ENCODE results near the gene PLK2.

PLK2 gene

GRCh38 chr5:58405175-58405574 lies 54.7 kb downstream of the PLK2 start (continued):
- TF ChIP-seq ZNF148 (tag by site-specific recombination; IDR thresholded peaks at IDR 0.05; ENCODE audit: borderline replicate concordance) = no peak
- no peak for TF ChIP-seq ZSCAN5A (tag by site-specific recombination; IDR thresholded peaks at IDR 0.05)
- TF ChIP-seq ZNF843 (tag by site-specific recombination; IDR thresholded peaks at IDR 0.05) = no peak
- TF ChIP-seq PBX3 (CRISPR knock-in tag; IDR thresholded peaks at IDR 0.05) = no peak
- no peak for TF ChIP-seq KLF17 (tag by site-specific recombination; IDR thresholded peaks at IDR 0.05)
- TF ChIP-seq ZNF18 (tag by site-specific recombination; IDR thresholded peaks at IDR 0.05) = no peak
- TF ChIP-seq ZNF549 (tag by site-specific recombination; IDR thresholded peaks at IDR 0.05) = no peak
- no peak for TF ChIP-seq GLIS1 (tag by site-specific recombination; IDR thresholded peaks at IDR 0.05)
- no peak for TF ChIP-seq ELK4 (IDR thresholded peaks at IDR 0.05; ENCODE audit: borderline replicate concordance, low read depth, low read length)
- TF ChIP-seq PRDM4 (tag by site-specific recombination; IDR thresholded peaks at IDR 0.05) = no peak
- no peak for TF ChIP-seq ZNF26 (tag by site-specific recombination; IDR thresholded peaks at IDR 0.05)
- no peak for TF ChIP-seq ZNF585B (tag by site-specific recombination; IDR thresholded peaks at IDR 0.05)
- no peak for TF ChIP-seq ZEB2 (tag by site-specific recombination; IDR thresholded peaks at IDR 0.05)

Measured in HEK293 (cell line).